DMS114 treated with DMSO at 0.1 percent for 48 hours (cell line): Measurements from ENCODE around the gene REC8.

Experiments used
- DNase-seq: peaks from one replicate; lab custom pipeline; 2025; ENCODE audit not compliant: unreplicated experiment; lab: John Stamatoyannopoulos, UW

The REC8 gene

DNA sequence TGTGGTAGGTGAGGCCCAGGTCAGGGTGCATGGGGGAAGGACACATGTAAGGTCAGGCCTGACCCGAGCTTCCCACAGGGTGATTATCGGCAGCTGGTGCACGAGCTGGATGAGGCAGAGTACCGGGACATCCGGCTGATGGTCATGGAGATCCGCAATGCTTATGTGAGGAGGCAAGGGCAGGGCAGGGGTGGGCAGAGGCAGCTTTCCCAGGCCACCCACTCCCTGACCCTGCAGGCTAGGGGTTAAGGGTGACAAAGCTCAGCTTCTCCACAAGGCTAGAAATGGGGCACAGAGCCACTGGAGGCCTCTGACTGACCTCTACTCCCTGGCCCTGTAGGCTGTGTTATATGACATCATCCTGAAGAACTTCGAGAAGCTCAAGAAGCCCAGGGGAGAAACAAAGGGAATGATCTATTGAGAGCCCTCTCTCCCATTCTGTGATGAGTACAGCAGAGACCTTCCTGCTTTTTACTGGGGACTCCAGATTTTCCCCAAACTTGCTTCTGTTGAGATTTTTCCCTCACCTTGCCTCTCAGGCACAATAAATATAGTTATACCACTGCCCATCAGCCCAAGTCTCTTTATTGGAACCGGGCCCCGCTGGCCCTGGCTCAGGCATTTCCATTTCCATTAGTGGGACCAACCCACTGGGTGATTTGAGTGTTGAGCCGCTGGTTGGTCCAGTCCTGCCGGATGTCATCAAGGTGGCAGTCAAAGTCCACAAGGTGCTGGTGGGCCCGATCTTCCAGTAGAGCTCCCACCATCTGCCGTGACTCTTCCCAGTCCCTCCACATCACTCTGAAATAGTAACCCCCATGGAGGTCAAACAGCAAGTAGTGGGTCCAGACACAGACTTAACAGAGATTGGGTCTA is 33.2 kb upstream of the REC8 start:
- DNase-seq = no peak

DNA sequence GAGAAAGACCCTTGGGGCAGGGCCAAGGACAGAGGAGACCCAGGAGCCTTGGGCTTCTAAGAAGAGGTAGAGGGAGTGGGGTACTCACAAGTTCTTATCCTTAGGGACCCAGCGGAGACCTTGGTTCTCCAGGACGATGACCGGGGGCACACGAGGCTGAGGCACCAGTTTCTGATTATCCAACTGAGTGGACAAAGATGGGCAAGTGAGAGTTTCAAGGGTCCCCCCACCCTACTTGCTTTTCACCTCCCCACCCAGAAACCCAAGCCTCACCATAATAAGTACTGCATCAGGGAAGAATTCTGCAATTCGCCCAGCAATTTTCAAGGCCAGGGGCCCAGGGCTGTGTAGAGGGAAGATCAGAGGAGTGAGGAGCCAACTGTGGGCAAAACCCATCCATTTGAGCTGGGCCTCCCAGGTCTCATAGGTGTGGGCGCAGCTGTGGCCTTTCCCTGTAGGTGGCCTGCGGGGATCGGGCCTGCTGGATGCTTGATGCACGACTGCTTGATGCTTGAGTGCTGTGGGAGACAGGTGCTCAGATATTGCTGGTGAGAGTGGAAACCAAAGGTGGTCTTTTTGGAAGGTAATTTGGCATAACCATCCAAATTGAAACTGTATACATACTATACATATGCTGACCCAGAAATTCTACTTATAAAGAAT is 32.5 kb upstream of the REC8 start:
- no peak for DNase-seq

DNA sequence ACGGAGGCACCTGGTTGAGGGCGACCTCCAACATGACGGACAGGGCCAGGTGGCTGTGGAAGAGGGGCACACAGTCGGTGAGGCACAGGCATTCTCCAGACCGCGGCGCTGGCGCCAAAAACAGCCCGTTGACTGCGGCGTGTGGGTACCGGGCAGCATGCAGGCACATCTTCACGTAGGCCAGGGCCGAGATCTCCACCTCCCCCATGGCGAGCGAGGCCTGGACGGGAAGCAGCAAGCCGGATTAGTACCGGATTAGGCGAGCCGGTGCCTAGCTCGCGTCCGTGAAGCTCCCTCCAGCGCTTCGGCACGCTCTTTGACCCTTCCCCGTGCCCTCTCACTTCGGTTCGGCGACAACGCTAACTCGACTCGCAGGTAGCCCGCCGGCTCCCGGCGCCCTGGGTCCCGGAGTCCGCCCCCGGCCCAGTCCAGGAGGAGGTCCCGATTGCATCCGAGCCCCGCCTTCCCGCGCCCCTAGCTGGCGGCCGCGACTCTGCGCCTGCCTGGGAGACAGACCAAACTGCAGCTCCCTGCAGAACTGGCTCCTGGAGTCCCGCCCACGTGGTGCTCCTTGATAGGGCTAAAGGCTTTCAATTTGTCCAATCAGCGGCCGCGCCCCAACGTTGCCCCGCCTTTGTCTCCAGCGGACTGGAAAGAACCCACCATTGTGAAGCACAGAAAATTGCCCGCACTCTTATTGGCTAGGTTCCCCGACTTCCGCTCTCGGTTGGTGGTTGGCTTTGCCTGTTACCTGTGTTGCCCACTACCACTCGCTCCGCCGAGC is 30.6 kb upstream of the REC8 start, which contains the start of gene EMC9:
Gene EMC9, minus strand, starts transcription at position 495 of the 784 bp plus-strand sequence. Its CDS starts 287 bp downstream, at position 208.
- peak; percentile 98 for DNase-seq

DNA sequence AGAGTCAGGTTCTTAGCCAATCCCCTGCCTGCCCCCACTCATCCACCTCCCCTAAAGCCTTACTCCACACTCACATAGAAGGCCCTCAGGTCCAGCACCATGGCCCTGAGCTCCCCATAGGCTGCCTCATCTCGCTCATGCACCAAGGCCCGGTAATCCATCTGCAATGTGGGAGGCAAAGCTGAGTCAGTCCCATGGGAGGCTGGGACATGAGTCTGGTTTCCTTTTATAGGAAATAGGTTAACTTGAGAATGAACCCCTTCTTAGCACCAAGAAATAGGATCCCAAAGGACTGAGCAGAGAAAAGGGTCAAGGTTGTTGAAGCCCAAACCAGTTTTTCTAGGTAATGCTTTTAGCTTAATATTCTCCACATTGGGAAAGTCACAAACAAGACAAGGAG is 28.4 kb upstream of the REC8 start:
- DNase-seq = no peak

DNA sequence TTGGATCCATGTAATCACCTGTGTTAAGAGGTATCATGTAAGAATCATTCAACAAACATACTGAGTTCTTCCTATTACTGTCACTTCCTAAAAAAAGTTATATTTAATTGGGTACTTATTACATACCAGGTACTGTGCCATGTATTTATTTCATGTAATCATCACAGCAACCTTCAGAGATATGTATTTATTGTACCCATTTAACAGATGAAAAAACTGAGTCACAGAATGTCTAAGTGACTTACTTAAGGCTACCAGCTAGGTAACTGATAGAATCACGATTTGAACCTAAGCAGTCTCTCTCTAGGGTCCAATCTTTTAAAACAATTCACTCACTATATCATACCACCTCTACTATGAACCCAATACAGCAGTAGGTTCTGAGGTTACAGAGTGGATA is 27.4 kb upstream of the REC8 start:
- no peak for DNase-seq

DNA sequence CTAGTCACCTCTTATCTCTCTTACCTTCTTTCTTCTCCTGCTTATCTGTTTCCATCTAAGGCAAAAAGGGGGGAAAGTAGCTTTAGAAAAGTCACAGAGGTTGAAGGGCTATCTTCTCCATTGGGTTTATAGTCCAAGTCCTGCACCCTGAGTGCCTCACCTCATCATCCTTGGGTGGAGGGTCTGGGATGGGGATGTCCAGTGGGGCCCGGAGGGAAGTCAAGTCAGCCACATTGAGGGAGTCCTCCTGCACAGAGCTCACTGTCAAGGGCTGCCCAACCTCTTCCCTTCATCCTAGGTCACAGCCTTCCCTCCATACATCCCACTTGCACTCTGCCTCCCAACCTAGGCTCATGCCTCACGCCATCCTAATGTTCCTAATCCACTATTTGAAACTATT is 26.7 kb upstream of the REC8 start:
- no peak for DNase-seq

DNA sequence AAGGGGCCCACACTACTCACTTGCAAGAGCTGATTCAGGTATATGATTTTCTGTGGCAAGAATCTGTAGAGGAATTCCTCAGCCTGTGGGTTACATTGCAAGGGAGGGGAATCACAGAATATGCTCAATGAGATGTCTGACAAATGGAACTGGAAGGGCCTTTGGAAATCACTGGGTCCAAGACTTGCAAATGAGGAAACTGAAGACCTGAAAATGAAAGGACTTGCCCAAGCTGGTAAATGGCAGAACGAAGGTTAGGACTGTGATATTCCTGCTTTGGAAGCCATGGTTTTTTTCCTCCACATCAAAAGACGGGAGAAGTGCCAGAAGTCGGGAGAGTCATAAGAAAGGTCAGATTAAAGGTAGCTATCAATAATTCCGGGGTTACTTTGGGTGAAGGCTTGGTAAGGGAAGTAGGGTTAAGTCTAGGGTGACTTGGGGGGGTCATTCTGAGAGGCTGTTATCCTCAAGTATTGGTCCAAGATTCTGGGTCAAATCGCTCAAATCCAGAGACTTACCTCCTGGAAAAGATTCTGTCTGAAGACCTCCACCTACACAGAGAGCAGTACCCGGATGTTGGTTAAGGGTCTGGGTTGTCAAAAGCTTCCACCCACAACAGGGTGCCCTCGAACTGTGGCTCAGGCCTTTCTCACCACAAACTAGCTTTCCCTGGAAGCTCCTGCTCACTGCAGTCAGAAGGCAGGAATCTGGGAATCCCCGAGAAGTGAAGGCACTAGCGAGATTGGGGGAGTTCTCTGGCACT is 26.0 kb upstream of the REC8 start:
- no peak for DNase-seq

DNA sequence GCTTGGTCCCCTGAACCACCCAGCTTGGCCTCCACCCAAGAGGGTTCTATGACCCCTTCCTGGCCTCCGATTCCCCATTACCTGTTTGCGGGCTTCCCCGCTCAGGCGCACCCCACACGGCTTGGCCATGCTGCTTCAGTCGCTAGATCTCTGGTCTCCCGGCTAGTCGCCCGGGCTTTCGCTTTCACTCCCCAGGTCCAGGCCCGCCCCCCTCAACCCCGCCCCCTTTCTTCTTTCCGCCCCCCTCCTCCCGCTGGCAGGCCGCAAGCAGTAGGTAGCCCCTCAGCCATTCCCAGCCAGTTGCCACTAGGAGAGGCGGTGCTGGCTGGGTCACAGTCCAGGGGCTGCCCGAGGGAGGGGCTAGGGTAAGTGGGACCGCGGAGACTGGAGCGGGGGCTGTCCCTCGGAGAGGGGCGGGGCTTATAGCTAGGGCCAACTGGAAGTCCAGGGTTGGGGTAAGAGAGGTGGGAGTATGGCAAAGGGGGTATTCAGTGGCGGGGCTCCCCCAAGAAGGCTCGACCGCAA is 25.4 kb upstream of the REC8 start, which contains the start of gene PSME2:
Gene PSME2, minus strand, starts transcription at position 158 of the 525 bp plus-strand sequence. Its CDS starts 29 bp downstream, at position 129.
- DNase-seq = peak; percentile 93

DNA sequence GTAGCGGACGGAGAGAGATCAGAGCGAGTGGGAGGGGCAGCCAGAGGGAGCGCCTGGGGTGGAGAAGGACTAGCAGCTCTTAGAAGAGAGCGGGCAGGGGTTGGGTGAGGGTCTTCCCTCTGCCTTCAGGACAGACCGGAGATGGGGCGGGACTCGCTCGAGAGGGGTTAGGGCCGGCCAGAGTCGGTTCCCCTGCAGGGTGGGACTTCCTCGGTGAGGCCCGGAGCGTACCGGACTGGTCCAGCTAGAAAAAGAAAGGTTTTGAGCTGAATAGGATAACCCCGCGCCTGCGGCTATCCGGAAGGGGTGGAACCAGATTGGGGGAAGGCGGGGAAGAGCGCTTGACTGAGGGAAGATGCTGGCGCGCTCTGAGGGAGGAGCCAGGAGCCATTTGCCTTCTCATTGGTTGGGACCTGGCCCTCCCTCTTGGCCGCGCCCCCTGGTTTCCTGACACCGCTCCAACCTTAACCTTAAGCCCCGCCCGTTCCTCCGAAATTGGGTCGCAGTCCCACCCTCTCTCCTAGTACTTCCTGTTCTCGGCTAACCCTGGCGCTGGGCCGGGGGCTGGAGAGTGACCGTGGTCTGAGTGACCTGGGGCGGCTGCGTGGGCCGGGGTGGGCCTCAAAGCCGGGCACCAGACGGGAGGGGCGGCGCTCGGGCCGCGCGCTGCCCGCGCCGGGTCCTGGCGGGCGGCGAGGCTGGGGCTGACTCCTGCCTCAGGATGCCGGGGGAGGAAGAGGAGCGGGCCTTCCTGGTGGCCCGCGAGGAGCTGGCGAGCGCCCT is 24.7 kb upstream of the REC8 start, which contains the start of gene RNF31:
Gene RNF31, plus strand, starts transcription at position 521 of the 783 bp plus-strand sequence. Its CDS starts 201 bp downstream, at position 722.
- DNase-seq = peak; percentile 93

DNA sequence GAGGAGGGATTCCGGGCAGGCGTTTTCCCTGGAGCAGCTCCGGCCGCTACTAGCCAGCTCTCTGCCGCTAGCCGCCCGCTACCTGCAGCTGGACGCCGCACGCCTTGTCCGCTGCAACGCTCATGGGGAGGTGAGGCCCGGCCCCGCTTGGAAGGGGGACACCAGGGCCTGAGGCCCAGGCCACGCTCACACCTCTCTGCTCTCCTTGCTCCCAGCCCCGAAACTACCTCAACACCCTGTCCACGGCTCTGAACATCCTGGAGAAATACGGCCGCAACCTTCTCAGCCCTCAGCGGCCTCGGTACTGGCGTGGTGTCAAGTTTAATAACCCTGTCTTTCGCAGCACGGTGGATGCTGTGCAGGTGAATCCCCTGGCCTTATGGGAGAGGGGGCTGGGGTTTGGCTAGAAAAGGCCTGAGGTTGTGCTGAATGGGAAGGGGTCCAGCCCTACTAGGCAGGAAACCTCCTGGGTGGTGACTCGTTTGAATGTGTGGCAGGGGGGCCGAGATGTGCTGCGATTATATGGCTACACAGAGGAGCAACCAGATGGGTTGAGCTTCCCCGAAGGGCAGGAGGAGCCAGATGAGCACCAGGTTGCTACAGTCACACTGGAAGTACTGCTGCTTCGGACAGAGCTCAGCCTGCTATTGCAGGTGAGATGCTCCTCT is 24.0 kb upstream of the REC8 start:
- no peak for DNase-seq

DNA sequence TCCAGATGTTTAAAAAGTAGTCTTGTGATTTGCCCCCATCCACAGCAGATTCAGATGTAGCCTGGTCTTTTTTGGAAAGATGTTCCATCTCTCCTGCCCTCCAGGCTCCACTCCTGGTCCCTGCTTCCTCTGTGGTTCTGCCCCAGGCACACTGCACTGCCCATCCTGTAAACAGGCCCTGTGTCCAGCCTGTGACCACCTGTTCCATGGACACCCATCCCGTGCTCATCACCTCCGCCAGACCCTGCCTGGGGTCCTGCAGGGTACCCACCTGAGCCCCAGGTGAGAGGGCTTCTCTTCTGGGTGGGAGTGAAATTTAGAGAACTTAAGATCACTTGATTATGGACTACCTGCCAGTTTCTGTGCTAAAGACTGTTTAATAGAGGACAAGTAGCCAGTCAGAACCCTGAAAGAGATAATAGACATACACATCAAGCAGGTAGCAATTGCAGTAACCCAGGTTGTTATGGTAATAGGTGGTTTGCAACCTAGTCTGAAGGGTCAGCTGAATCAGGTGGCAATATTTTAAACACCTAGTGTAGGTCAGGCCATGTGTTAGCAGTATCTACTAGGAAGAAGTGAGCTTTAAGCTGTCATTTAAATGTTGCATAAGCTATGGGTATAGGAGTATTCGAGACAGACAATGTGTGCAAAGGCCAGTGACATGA is 22.4 kb upstream of the REC8 start:
- no peak for DNase-seq

DNA sequence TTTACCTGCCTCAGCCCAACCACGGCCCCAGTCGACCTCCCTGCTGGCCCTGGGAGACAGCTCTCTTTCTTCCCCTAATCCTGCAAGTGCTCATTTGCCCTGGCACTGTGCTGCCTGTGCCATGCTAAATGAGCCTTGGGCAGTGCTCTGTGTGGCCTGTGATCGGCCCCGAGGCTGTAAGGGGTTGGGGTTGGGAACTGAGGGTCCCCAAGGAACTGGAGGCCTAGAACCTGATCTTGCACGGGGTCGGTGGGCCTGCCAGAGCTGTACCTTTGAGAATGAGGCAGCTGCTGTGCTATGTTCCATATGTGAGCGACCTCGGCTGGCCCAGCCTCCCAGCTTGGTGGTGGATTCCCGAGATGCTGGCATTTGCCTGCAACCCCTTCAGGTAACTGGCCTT is 21.8 kb upstream of the REC8 start:
- no peak for DNase-seq

DNA sequence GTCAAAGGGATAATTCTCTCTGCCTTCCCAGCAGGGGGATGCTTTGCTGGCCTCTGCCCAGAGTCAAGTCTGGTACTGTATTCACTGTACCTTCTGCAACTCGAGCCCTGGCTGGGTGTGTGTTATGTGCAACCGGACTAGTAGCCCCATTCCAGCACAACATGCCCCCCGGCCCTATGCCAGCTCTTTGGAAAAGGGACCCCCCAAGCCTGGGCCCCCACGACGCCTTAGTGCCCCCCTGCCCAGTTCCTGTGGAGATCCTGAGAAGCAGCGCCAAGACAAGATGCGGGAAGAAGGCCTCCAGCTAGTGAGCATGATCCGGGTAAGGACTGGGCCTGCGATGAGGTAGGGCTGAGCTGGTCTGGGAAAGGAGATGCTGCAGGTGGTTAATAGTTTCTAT is 21.3 kb upstream of the REC8 start:
- DNase-seq = no peak

DNA sequence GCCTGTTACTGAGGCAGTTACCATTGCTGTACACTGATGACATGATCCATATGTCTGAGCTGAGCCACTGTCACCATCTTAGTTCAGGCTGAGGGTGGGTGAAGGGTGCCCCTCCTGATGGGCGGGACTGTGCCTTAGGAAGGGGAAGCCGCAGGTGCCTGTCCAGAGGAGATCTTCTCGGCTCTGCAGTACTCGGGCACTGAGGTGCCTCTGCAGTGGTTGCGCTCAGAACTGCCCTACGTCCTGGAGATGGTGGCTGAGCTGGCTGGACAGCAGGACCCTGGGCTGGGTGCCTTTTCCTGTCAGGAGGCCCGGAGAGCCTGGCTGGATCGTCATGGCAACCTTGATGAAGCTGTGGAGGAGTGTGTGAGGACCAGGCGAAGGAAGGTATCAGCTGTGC is 20.9 kb upstream of the REC8 start:
- DNase-seq = no peak

DNA sequence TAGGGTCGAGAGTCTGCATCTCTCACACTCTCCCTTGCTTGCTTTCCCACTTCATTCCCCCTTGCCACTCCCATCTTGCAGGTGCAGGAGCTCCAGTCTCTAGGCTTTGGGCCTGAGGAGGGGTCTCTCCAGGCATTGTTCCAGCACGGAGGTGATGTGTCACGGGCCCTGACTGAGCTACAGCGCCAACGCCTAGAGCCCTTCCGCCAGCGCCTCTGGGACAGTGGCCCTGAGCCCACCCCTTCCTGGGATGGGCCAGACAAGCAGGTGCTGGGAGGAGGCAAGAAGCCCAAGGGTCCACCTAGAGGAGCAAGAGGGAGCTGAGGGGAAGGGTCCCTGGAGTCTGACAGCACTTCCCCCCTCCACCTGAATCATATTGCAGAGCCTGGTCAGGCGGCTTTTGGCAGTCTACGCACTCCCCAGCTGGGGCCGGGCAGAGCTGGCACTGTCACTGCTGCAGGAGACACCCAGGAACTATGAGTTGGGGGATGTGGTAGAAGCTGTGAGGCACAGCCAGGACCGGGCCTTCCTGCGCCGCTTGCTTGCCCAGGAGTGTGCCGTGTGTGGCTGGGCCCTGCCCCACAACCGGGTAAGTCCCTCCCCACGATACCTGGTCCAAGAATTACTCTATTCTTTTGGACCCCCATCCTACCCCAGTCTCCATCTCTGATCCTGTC is 20.3 kb upstream of the REC8 start:
- no peak for DNase-seq

DNA sequence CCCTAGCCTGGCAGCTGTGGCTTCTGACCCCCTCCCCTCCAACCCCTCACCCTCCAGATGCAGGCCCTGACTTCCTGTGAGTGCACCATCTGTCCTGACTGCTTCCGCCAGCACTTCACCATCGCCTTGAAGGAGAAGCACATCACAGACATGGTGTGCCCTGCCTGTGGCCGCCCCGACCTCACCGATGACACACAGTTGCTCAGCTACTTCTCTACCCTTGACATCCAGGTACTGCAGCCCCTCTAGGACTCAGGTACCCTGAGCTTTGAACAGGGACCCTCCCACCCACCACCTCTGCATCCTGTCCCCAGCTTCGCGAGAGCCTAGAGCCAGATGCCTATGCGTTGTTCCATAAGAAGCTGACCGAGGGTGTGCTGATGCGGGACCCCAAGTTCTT is 16.8 kb upstream of the REC8 start:
- DNase-seq = no peak

DNA sequence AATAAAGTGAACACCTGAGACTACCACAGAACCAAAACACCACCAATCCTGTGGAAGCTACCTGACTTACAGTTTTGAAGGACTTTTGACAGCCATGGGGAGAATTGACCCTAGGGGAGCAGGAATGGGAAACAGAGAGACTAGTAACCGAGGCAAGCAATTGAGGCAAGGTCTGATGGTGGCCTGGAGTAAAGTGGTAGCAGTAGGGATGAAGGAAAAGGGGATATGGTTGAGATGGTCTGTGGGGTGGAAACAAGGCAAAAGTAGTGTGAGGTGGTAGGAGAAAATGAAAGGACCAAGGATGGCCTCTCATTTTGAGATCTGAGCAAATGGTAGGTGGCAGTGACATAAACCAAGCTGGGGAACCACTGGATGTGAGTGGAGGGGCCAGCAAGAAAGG is 15.0 kb upstream of the REC8 start:
- no peak for DNase-seq

DNA sequence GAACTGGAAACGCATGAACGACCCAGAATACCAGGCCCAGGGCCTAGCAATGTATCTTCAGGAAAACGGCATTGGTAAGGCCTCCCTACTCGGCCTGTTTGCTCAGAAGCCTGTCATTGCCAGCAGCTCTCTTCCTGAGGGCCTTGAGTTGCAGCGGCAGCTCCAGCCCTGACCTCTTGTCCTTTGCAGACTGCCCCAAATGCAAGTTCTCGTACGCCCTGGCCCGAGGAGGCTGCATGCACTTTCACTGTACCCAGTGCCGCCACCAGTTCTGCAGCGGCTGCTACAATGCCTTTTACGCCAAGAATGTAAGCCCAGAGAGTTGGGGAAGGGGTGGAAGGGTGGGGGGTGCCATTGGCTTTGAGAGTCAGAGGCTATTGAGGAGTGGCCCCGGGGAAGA is 14.5 kb upstream of the REC8 start:
- DNase-seq = no peak
